Skin of body (tissue), 2 donors: Measurements from ENCODE around the gene PLEKHD1. TPM values are rescaled to one million over a fixed set of nuclear protein-coding genes. Genes with fewer than 3 reads are reported as not detected.
"Not testable (repeated sequence)": the region's sequence is repeated elsewhere in the genome, so short reads cannot be mapped to it uniquely, and the experiment has no call there.

Experiments
- DNase-seq: peaks from one replicate; lab custom pipeline; 2025; lab: John Stamatoyannopoulos, UW
- total RNA-seq: library from RNA; depleted of rRNA; stranded (reverse); fragments of >200 nt; gene quantifications from one replicate; pipeline ENCODE4 v1.2.3, GENCODE V29; 2014

Gene PLEKHD1
- 0.20 TPM for total RNA-seq

- DNase-seq: no peak
Observed at GRCh38 chr14:69484444-69485314, at the start of gene PLEKHD1. PLEKHD1 (plus strand) TSS chr14:69484728; CDS start chr14:69484966, 238 bp downstream.

GRCh38 chr14:69439521-69440270, 44.8 kb upstream of the PLEKHD1 start:
- DNase-seq: no peak

GRCh38 chr14:69441948-69442347, 42.6 kb upstream of the PLEKHD1 start:
- DNase-seq: no peak

- DNase-seq: no peak
Observed at GRCh38 chr14:69443296-69443805, 41.2 kb upstream of the PLEKHD1 start.

GRCh38 chr14:69449216-69449615, 35.3 kb upstream of the PLEKHD1 start:
- DNase-seq: no peak

GRCh38 chr14:69451941-69452340, 32.6 kb upstream of the PLEKHD1 start:
- DNase-seq: no peak

GRCh38 chr14:69458350-69458749, 26.2 kb upstream of the PLEKHD1 start:
- DNase-seq: no peak

- DNase-seq: no peak
Observed at GRCh38 chr14:69459122-69459521, 25.4 kb upstream of the PLEKHD1 start.

- peak; percentile 84 for DNase-seq
Observed at GRCh38 chr14:69460093-69460701, 24.3 kb upstream of the PLEKHD1 start.

- DNase-seq: no peak
Observed at GRCh38 chr14:69464379-69464778, 20.1 kb upstream of the PLEKHD1 start.

- no peak for DNase-seq
Observed at GRCh38 chr14:69464829-69465228, 19.7 kb upstream of the PLEKHD1 start.

GRCh38 chr14:69468949-69469348, 15.6 kb upstream of the PLEKHD1 start:
- DNase-seq: no peak

GRCh38 chr14:69471436-69471835, 13.1 kb upstream of the PLEKHD1 start:
- DNase-seq: no peak

- no peak for DNase-seq
Observed at GRCh38 chr14:69471916-69472315, 12.6 kb upstream of the PLEKHD1 start.

GRCh38 chr14:69473260-69473659, 11.3 kb upstream of the PLEKHD1 start:
- DNase-seq: no peak

GRCh38 chr14:69473946-69474345, 10.6 kb upstream of the PLEKHD1 start:
- no peak for DNase-seq

- DNase-seq: no peak
Observed at GRCh38 chr14:69475194-69475818, 9.2 kb upstream of the PLEKHD1 start.

- DNase-seq: not testable (repeated sequence)
Observed at GRCh38 chr14:69476824-69477450, 7.6 kb upstream of the PLEKHD1 start.

GRCh38 chr14:69478055-69478454, 6.5 kb upstream of the PLEKHD1 start:
- not testable (repeated sequence) for DNase-seq

GRCh38 chr14:69479696-69480095, 4.8 kb upstream of the PLEKHD1 start:
- no peak for DNase-seq

- DNase-seq: no peak
Observed at GRCh38 chr14:69480136-69480535, 4.4 kb upstream of the PLEKHD1 start.
